IMR-90 (cell line): Measurements from ENCODE around the gene NFATC1. TPM values are rescaled to one million over a fixed set of nuclear protein-coding genes. Genes with fewer than 3 reads are reported as not detected.
A peak's percentile ranks its signal among the peaks of the same experiment; 100 is the strongest.

Experiments used
- ATAC-seq: fragments of 200-7000 bp; cut with Tn5 transposase; 2 replicates; pipeline ENCODE4 v1.9.1; 2020; ENCODE audit warnings: low read depth, mild to moderate bottlenecking, moderate library complexity
- BruUV-seq: library from RNA; stranded (reverse); fragments of 400-500 nt; replicated peaks from 2 replicates; lab custom pipeline; 2021; lab: Mats Ljungman, UMichigan
- CTCF ChIA-PET: fragments of 300-600 bp; formaldehyde crosslinking; extraction: SDS; loops from one replicate; lab custom pipeline; 2021; ENCODE audit warnings: antibody characterized with exemption; lab: Yijun Ruan, JAX
- POLR2A ChIA-PET: fragments of 300-600 bp; sonication (Branson Sonifier 250); formaldehyde crosslinking; loops from one replicate; lab custom pipeline; 2022; ENCODE audit warnings: antibody characterized with exemption; ENCODE audit not compliant: unreplicated experiment; lab: Charles Lee
- DNase-seq: peaks from one replicate; pipeline ENCODE4 v3.0.0; 2013
- H2AFZ ChIP-seq: replicated peaks from 2 replicates; pipeline ENCODE3; 2013; ENCODE audit warnings: low read length, mild to moderate bottlenecking; ENCODE audit not compliant: poor library complexity
- H2AK5ac ChIP-seq: 2 replicates; pipeline ENCODE4 v1.6.1; 2013; ENCODE audit warnings: low read depth, low read length, inconsistent platforms
- H2AK9ac ChIP-seq: replicated peaks from 2 replicates; pipeline ENCODE3; 2013; ENCODE audit warnings: mild to moderate bottlenecking, low read depth, low read length, moderate library complexity; ENCODE audit not compliant: poor library complexity
- H2BK120ac ChIP-seq: 2 replicates; pipeline ENCODE4 v1.6.1; 2013; ENCODE audit warnings: low read depth, low read length, inconsistent platforms
- H2BK15ac ChIP-seq: 3 replicates; pipeline ENCODE4 v1.6.1; 2013; ENCODE audit warnings: low read depth, low read length, inconsistent platforms
- H2BK20ac ChIP-seq: 2 replicates; pipeline ENCODE4 v1.6.1; 2013; ENCODE audit warnings: low read depth, mild to moderate bottlenecking, inconsistent platforms, low read length, moderate library complexity
- H2BK5ac ChIP-seq: 2 replicates; pipeline ENCODE4 v1.6.1; 2013; ENCODE audit warnings: mild to moderate bottlenecking, low read depth, low read length, inconsistent platforms; ENCODE audit not compliant: poor library complexity, severe bottlenecking
- H3K14ac ChIP-seq: replicated peaks from 2 replicates; pipeline ENCODE4 v1.6.1; 2013; ENCODE audit warnings: low read depth, low read length, inconsistent platforms
- H3K18ac ChIP-seq: 2 replicates; pipeline ENCODE4 v1.6.1; 2013; ENCODE audit warnings: low read depth, low read length, control low read depth
- H3K23ac ChIP-seq: 2 replicates; pipeline ENCODE4 v1.6.1; 2013; ENCODE audit warnings: low read depth, low read length, inconsistent platforms
- H3K27ac ChIP-seq: 2 replicates; pipeline ENCODE4 v1.5.1; 2013; ENCODE audit warnings: mild to moderate bottlenecking, control low read depth, low read length; ENCODE audit not compliant: insufficient read depth
- H3K27me3 ChIP-seq: 2 replicates; pipeline ENCODE4 v1.6.1; 2013; ENCODE audit warnings: low read length; ENCODE audit not compliant: control insufficient read depth, insufficient read depth
- H3K36me3 ChIP-seq: 2 replicates; pipeline ENCODE4 v1.6.1; 2013; ENCODE audit warnings: low read length, mixed read lengths; ENCODE audit not compliant: control insufficient read depth, insufficient read depth
- H3K4ac ChIP-seq: 2 replicates; pipeline ENCODE4 v1.6.1; 2013; ENCODE audit warnings: low read depth, low read length, inconsistent platforms
- H3K4me1 ChIP-seq: 2 replicates; pipeline ENCODE4 v1.6.1; 2013; ENCODE audit warnings: low read length, mixed read lengths; ENCODE audit not compliant: control insufficient read depth, insufficient read depth
- H3K4me2 ChIP-seq: 2 replicates; pipeline ENCODE4 v1.6.1; 2013; ENCODE audit warnings: low read depth, mild to moderate bottlenecking, control low read depth, low read length, moderate library complexity
- H3K4me3 ChIP-seq: 2 replicates; pipeline ENCODE4 v1.5.1; 2013; ENCODE audit warnings: low read depth, mild to moderate bottlenecking, control low read depth, low read length, moderate library complexity; ENCODE audit not compliant: insufficient read depth
- H3K56ac ChIP-seq: 2 replicates; pipeline ENCODE4 v1.6.1; 2013; ENCODE audit warnings: low read length, inconsistent platforms; ENCODE audit not compliant: insufficient read depth; ENCODE audit errors: extremely low read depth
- H3K79me1 ChIP-seq, 2 experiments: 2 replicates each; pipeline ENCODE4 v1.6.1; 2013; ENCODE audit warnings: low read length in 2 of 2, inconsistent platforms in 1 of 2, low read depth in 1 of 2
- H3K9ac ChIP-seq: 2 replicates; pipeline ENCODE4 v1.6.1; 2013; ENCODE audit warnings: low read depth, low read length, control low read depth
- H3K9me1 ChIP-seq: 2 replicates; pipeline ENCODE4 v1.6.1; 2013; ENCODE audit warnings: low read length, inconsistent platforms; ENCODE audit not compliant: insufficient read depth
- H3K9me3 ChIP-seq: 2 replicates; pipeline ENCODE4 v1.6.1; 2013; ENCODE audit warnings: low read length; ENCODE audit not compliant: control insufficient read depth, insufficient read depth
- H4K20me1 ChIP-seq: 2 replicates; pipeline ENCODE4 v1.6.1; 2013; ENCODE audit warnings: low read length, inconsistent platforms; ENCODE audit not compliant: insufficient read depth
- H4K5ac ChIP-seq: 2 replicates; pipeline ENCODE4 v1.6.1; 2013; ENCODE audit warnings: mild to moderate bottlenecking, low read depth, low read length, control low read depth
- H4K8ac ChIP-seq, 2 experiments: 2 replicates each; pipeline ENCODE4 v1.6.1; 2013; ENCODE audit warnings: low read depth in 2 of 2, low read length in 2 of 2, control low read depth in 1 of 2, inconsistent platforms in 1 of 2
- H4K91ac ChIP-seq: 2 replicates; pipeline ENCODE4 v1.6.1; 2013; ENCODE audit warnings: low read depth, low read length, inconsistent platforms; ENCODE audit not compliant: insufficient read depth
- BHLHE40 ChIP-seq: fragments of 150-350 bp; IDR thresholded peaks from 2 replicates; pipeline ENCODE4 v1.6.1; 2016; ENCODE audit warnings: mild to moderate bottlenecking, low read depth, low read length
- CEBPB ChIP-seq: IDR thresholded peaks from 2 replicates; pipeline ENCODE4 v1.6.1; 2012; ENCODE audit warnings: low read depth, low read length, improper control_type of control experiment
- CHD1 ChIP-seq: IDR thresholded peaks from 2 replicates; pipeline ENCODE4 v1.6.1; 2012; ENCODE audit warnings: low read depth, low read length, improper control_type of control experiment
- CTCF ChIP-seq: conservative IDR thresholded peaks from 2 replicates; pipeline ENCODE4 v1.5.1; 2012; ENCODE audit warnings: mild to moderate bottlenecking, low read depth, low read length, improper control_type of control experiment
- ELK1 ChIP-seq: fragments of 150-350 bp; IDR thresholded peaks from 2 replicates; pipeline ENCODE4 v1.6.1; 2016; ENCODE audit warnings: low read depth, mild to moderate bottlenecking, low read length, moderate library complexity, borderline replicate concordance
- FOS ChIP-seq: fragments of 150-350 bp; IDR thresholded peaks from 2 replicates; pipeline ENCODE4 v1.6.1; 2016; ENCODE audit warnings: low read depth, low read length
- MAFK ChIP-seq: IDR thresholded peaks from 2 replicates; pipeline ENCODE4 v1.6.1; 2012; ENCODE audit warnings: low read depth, low read length, improper control_type of control experiment
- MAZ ChIP-seq: IDR thresholded peaks from 2 replicates; pipeline ENCODE4 v1.6.1; 2012; ENCODE audit warnings: low read depth, mild to moderate bottlenecking, low read length, improper control_type of control experiment, moderate library complexity, borderline replicate concordance
- MXI1 ChIP-seq: IDR thresholded peaks from 2 replicates; pipeline ENCODE4 v1.6.1; 2012; ENCODE audit warnings: low read depth, mild to moderate bottlenecking, low read length, moderate library complexity, borderline replicate concordance
- NFE2L2 ChIP-seq: fragments of 150-350 bp; IDR thresholded peaks from 2 replicates; pipeline ENCODE4 v1.6.1; 2016; ENCODE audit warnings: low read depth, mild to moderate bottlenecking, low read length
- POLR2A ChIP-seq: IDR thresholded peaks from 2 replicates; pipeline ENCODE4 v1.6.1; 2012; ENCODE audit warnings: mild to moderate bottlenecking, low read depth, low read length
- RAD21 ChIP-seq: IDR thresholded peaks from 2 replicates; pipeline ENCODE4 v1.6.1; 2012; ENCODE audit warnings: low read length, improper control_type of control experiment
- RCOR1 ChIP-seq: IDR thresholded peaks from 2 replicates; pipeline ENCODE4 v1.6.1; 2012; ENCODE audit warnings: mild to moderate bottlenecking, low read length, improper control_type of control experiment; ENCODE audit not compliant: insufficient replicate concordance
- RFX5 ChIP-seq: IDR thresholded peaks from 2 replicates; pipeline ENCODE4 v1.8.0; 2012; ENCODE audit warnings: low read depth, mild to moderate bottlenecking, low read length, moderate library complexity
- SMC3 ChIP-seq: fragments of 150-350 bp; IDR thresholded peaks from 2 replicates; pipeline ENCODE4 v1.6.1; 2016; ENCODE audit warnings: low read depth, mild to moderate bottlenecking, antibody characterized with exemption, low read length, moderate library complexity
- USF2 ChIP-seq: fragments of 150-350 bp; IDR thresholded peaks from 2 replicates; pipeline ENCODE4 v1.6.1; 2017; ENCODE audit warnings: mild to moderate bottlenecking, antibody characterized with exemption, low read length, low read depth
- WGBS, 2 experiments: methylation state at CpG; one replicate each; pipeline versions ENCODE4 v1.1.5 to v1.1.7; 2013; ENCODE audit warnings: missing lambda C conversion rate in 2 of 2; ENCODE audit not compliant: insufficient read length in 1 of 2; ENCODE audit errors: extremely low coverage in 2 of 2; 5-methylcytosine and 5-hydroxymethylcytosine counted together
- dilution Hi-C: fragments of 300-500 bp; cut with HindIII; formaldehyde crosslinking; loops from one replicate; pipeline ENCODE4 v1.14.3; 2018; ENCODE audit warnings: low sequenced_read_pairs; ENCODE audit not compliant: unreplicated experiment
- in situ Hi-C: fragments of 300-500 bp; cut with MboI; formaldehyde crosslinking; loops from 3 replicates; pipeline ENCODE4 v1.14.3; 2019; ENCODE audit warnings: low sequenced_read_pairs, inconsistent platforms, mixed read lengths
- intact Hi-C: fragments of 100-400 bp; cut with micrococcal nuclease; formaldehyde crosslinking; loops from 2 replicates; pipeline ENCODE4 v1.10.0; 2022
- polyA plus RNA-seq, 3 experiments: library from polyadenylated mRNA; depleted of rRNA; stranded (reverse); fragments of >200 nt; gene quantifications; 2 replicates each; pipeline ENCODE4 v1.2.3, GENCODE V29; 2012; ENCODE audit warnings: low replicate concordance in 1 of 3
- total RNA-seq: library from RNA; depleted of rRNA; stranded (reverse); fragments of >200 nt; gene quantifications from 2 replicates; pipeline ENCODE4 v1.2.3, GENCODE V29; 2012

The NFATC1 gene
- total and polyA plus RNA-seq, 2 of the 4 experiments (the other 2 are of a cell fraction), result 0.36 to 1.8 TPM

GRCh38 chr18:79371561-79372121 is 24.1 kb upstream of the NFATC1 start:
- ChIA-PET POLR2A (no interaction called here), CTCF (no interaction called here)
- Histone ChIP-seq H3K9me3 (no peaks in the 10 kb centered on the region), H2BK120ac (no peak overlapping the region), H3K56ac (no peak overlapping the region), H2AK5ac (no peak overlapping the region), H3K4me1 (peaks cover 3% of the 10 kb centered on the region), H3K4ac (no peak overlapping the region), H3K27ac (no peak overlapping the region), H3K9ac (no peak overlapping the region), H3K18ac (no peak overlapping the region), H3K27me3 (no peaks in the 10 kb centered on the region), H2BK5ac (no peak overlapping the region), H3K36me3 (peaks cover 4% of the 10 kb centered on the region), H4K5ac (no peak overlapping the region), H3K4me3 (no peak overlapping the region), H3K9me1 (peaks cover 6% of the 10 kb centered on the region; the same call in 1 of the 2 replicates), H2AK9ac (peak overlapping the region; percentile 48), H3K4me2 (no peak overlapping the region), H4K91ac (no peak overlapping the region), H2BK15ac (no peak overlapping the region), H2BK20ac (no peak overlapping the region), H4K20me1 (peaks cover 4% of the 10 kb centered on the region; the same call in 1 of the 2 replicates), H4K8ac (no peak overlapping the region), H2AFZ (peak overlapping the region; percentile 9), H3K14ac (no peak overlapping the region), H3K23ac (no peak overlapping the region), H3K79me1 (no peaks in the 10 kb centered on the region)
- no peak for TF ChIP-seq MAZ
- TF ChIP-seq FOS, result no peak
- no peak for TF ChIP-seq CEBPB
- no peak for TF ChIP-seq CHD1
- no peak for TF ChIP-seq RFX5
- no peak for TF ChIP-seq RCOR1
- TF ChIP-seq MXI1, result no peak
- no peak for TF ChIP-seq NFE2L2
- TF ChIP-seq RAD21, result no peak
- no peak for TF ChIP-seq ELK1
- TF ChIP-seq POLR2A, result no peak
- TF ChIP-seq SMC3, result no peak
- no peak for TF ChIP-seq BHLHE40
- TF ChIP-seq CTCF, result no peak
- TF ChIP-seq USF2, result no peak
- TF ChIP-seq MAFK, result no peak
- BruUV-seq, result no TSS peak
- WGBS, 2 experiments, result 92% methylated on average over 6 of the region's 14 CpGs; no CpG with 5 or more reads in 1 of the 2 experiments
- in situ Hi-C loops (no loop called here), dilution Hi-C loops (no loop called here), intact Hi-C loops (no loop called here)
- no peak for ATAC-seq
- DNase-seq, result no peak
